NCI-H510A (cell line): Measurements from ENCODE around the gene MORN5.

Experiments
- DNase-seq: peaks from one replicate; lab custom pipeline; 2025; lab: John Stamatoyannopoulos, UW

MORN5 gene

DNA sequence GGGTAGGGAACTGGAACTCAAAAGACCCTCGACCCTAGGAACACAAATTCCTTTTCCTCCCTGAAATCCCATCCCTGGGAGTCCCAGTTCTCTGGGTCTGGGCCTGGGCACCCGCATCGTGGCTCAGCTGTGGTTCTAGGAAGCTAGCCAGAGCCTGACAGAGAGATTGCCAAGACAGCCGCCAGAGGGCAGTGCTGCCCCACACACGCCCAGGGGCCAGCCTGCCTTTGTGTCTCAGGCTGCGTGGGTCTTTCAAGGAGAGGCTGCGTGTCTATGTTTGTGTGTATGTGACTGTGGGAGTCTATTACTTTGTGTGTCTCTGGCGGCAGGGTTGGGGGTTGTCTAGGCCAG lies 34.6 kb upstream of the MORN5 start:
- no peak for DNase-seq

DNA sequence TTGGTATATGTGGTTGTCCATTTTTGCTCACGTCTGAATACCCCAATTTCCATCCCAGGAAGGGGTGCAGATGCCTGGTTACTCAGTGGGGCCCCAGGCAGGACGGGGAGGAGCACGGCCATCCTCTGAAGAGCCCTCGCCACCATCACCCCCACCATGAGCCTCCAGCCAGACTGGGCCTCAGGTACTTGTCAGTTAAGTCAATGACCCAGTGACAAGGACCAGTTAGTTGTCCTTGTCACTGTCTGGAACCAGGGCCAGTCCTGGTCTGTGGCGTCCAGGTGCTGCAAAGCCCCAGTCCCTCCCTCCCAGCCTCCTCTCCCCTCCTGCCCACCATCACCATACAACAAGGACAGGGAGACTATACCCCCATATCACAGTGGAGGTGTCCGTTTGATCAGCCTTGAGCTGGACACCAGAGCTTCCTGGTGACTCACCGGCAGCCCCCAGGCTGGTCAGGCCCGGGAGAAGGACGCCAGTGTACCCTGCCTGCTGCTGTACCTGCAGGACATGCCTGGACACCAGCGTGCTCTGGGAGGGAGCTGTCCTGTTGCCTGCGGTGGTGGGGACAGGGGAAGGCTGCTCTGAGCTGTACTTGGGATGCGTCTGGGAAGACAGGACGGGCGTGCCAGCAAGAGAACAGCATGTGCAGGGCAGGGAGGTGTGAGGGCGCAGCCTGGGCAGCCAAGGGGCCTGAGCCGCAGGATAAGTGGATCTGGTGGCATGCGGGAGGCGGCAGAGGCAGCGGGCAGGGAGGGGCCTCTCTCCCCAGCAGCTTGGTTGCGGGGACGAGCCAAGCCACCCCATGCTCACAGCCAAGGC lies 34.0 kb upstream of the MORN5 start:
- DNase-seq, result no peak

DNA sequence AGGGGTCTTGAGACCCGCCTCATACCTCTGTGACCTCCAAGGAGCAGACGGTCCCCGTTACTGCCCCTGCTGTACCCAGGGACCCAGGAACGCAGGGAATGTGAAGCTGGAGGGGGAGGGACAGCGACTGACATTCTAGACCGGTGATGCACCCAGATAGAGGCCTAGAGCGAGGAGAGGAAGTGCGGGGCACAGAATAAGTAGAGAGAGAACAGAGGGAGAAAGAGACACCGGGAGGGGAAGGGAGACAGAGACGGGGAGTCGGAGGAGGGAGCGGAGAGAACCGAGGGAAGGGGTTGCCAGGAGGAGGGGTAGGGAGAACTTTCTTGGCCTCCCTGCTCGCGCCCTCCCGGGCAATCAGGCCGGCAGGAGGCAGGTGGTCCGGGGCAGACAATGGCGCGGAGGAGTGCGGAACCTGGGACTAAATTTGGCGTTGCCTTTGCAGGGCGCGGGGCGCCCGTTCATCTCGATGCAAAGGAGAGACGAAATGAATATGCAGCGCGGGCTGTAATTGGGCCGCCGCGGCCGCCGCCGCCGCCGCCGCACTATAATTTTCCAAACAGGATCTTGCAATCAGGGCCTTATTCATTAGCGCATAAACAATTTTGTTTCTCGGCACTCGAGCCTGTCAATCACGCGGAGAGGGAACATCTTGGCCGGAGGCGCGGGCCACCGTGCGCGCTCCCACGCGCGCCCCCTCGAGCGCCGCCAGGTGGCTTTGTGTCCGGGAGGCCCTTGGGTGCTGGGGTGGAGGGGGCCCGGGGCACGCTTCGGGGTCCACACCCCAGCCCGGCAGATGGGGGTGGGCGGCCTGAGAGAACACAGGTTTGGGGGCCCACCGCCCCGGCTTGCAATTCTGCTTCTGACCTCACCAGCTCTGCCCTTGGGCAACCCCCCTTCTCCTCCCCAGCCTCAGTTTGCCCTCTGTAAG lies 33.1 kb upstream of the MORN5 start:
- no peak for DNase-seq

DNA sequence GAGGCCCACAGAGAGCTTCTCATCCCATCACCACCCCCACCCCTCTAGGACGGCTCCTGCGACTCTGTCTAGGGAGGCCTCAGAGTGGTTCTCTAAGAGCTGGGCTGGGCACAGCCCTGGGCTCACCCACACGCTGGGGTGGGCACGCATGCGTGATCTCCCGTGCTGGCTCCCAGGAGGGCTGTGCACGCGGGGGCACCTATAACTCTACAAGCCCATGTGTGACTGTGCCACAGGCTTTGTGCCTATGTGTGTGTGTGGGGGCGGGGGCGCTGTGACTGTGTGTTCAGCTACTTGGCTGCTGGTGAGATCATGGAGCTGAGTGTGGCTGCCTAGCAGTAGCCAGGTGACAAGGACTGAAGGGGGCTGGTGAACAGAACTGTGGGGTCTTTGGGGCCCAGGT lies 32.3 kb upstream of the MORN5 start:
- DNase-seq, result no peak

DNA sequence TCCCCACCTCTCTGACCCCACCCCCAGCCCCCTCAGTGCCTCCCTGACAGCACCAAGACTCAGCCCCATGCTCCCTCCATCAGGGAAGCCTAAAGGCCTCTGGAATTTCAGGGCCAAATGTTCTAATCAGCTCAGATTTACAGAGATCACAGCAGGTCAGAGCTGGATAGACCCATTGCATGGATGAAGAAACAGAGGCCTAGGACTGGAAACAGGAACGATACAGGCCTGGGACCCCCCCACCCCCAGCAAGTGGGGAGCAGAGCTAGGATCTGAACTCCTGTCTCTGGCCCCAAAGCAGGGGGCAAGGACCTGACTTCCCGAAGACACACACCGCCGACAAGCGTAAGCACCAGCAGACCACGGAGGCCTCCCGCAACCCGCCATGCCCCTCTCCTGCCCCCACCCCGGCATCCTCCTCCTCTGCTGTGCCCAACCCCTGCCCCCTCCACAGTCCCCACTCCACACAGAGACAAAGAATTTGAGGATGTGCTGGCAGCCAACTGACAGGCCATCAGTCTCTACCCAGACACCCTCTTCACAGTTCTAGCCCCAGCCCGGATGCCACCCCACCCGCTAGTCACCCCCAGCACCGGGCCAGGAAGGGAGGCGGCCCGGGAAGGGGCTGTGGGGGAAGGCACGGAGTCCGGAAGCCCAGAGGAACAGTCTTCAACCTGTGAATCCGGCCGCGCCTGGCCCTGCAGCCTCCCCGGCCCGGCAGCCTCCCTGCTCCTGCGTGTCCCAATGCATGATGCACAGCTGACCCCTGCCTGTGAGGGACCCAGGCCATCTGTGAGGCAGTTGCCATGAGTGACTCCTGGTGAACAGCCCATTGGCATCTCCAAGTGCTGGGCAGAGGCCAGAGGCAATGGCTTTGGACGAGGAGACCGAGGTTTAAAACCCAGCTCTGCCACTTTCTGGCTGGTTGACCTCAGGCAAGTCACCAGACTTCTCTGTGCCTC lies 31.4 kb upstream of the MORN5 start:
- no peak for DNase-seq

DNA sequence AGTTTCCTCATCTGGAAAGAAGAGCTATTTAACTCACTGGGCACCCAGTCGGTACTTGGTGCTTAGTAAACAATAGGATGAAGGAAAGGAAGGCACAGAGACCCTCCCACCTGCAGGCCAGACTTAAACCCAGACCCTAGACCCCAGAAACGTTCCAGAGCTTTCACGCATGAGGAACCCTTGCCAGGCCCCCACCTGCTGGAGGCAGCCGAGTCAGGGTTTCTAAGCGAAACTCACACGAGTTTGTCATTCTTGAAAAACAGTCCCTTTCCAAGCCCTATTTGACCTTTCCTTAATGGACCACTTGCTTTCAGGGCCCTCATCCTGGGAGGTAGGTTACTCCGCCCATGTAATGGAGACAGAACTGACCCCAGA lies 30.8 kb upstream of the MORN5 start:
- DNase-seq, result no peak

DNA sequence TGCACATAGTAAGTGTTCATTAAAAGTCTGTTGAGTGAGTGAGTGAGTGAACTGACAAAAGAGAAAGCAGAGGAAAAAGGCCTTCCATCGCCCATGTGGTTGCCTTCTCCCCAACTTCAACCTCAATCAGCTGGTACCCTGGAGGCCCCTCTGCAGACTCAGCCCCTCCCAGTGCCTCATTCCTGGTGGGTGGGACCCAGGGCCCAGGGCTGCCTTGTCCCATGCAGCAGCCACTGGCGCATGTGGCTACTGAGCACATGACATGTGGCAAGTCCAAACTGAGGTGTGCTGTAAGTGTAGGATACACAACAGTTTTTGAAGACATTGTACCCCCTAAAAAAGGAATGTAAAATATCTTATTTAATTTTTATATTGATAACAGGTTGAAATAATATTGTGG lies 29.7 kb upstream of the MORN5 start:
- no peak for DNase-seq

DNA sequence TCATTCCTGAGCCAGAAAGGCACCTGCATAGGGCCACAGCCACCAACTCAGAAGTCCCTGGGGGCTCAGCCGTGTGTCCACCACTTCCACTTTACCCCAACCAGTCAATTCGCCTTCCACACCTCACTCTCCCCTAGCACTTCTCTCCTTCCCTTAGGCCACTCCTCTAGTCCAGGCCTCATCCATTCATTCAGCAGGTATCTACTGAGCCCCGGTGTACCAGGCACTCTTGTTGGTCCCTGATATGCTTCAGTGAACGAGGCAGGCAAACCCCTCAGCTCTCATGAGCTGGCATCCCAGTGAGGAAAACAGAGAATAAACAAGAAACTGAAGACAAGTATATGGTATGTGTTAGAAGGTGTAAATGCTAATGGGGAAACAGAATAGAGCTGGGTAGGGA lies 28.9 kb upstream of the MORN5 start:
- no peak for DNase-seq

DNA sequence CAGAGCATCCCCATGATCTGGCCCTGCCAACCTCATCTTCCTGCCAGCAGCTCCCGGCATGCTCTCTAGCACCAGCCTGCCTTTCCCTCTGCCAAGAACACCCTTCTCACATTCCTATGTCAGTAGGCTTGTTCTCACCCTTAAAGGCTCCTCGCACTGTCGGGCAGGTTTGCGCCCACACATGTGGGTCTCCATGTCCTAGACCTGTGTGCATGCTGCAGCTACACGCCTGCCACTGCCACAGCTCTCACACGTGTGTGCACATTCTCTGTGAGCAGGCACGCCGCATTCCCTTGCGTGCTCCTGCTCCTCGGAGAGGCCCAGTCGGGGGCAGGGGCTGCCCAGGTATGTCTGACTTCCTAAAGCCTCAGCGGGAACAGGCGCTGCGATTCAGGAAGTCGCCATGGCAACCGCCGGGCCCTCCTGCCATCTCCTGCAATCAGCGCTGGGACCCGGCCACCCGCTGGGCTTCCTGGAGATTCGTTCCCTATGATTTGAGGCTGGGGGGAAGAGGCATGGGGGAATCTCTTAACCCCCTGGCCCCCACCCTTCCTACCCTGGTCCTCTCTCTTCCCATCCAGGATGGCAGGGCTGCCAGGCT lies 28.2 kb upstream of the MORN5 start:
- no peak for DNase-seq

DNA sequence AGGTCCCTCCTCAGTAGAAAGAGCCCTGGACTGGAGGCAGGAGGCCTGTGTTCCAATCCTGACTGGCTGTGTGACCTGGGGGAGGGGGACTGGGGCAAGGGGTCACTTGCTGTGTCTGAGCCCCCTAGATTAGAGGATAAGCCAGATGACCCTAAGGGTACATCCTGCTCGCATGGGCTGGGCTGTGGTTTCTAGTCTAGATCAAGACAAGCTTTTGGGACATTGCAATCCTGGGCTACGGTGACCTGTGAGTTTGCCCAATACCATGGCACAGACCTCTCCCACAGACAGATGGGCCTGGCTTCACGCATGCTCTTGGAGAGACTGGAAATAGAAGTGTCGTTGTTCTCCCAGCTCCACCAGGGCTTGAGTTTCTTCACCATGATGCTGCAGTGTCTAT lies 27.2 kb upstream of the MORN5 start:
- DNase-seq, result no peak

DNA sequence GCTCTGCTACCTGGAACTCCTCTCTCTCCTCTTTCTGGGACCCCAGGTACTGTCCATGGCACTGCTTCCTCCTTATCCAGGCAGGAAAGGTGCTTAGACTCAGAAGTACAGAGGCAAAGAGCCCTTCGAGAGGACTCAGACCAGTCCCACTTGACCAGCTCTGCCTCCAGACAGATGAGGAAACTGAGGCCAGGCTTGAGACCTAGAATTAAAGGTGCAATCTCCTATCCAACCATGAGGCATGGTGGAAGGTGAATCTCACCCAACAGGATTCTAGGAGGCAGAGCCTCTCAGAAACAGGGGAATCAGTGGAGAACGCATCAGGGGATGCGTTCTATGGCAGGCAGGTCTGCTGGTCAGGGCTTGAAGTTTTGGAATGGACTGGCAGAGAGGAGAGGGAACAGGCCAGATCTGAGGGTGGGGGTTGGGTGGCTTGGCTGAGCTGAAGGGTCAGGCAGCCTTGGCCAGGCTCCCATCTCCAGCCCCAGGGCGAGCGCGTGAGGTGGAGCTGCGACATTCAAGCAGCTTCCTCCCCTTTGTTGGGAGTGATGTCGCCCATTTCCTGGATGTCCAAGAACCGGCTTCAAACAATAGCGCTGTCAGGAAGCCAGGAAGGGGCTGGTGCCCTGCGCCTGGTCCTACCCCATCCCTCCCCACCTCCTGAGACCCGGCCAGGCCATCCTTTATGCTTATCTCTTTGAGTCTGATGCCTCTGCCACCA lies 26.3 kb upstream of the MORN5 start:
- no peak for DNase-seq

DNA sequence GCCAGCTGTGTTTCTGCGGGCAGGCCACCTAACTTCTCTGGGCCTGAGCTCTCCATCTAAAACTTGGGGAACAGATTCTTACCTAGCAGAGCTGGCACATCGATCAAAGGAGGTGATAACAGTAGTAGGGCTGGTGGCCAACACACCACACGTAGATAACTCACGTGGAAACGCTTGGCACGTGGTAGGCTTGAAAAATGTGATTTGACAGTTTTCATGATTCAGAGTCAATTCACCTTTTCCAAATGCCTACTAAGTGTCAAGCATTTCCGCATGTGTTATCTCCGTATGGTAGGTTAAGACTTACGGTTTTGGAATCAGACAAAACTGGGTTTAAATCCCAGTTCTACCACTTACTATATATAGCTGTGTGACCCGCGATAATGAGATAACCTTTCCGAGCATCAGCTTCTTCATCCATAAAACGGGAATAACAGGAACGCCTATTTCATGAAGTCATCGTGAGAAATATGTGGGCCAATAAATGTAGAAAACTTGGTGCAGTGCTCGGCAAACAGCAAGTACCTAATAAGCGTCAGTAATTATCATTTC lies 25.6 kb upstream of the MORN5 start:
- no peak for DNase-seq

DNA sequence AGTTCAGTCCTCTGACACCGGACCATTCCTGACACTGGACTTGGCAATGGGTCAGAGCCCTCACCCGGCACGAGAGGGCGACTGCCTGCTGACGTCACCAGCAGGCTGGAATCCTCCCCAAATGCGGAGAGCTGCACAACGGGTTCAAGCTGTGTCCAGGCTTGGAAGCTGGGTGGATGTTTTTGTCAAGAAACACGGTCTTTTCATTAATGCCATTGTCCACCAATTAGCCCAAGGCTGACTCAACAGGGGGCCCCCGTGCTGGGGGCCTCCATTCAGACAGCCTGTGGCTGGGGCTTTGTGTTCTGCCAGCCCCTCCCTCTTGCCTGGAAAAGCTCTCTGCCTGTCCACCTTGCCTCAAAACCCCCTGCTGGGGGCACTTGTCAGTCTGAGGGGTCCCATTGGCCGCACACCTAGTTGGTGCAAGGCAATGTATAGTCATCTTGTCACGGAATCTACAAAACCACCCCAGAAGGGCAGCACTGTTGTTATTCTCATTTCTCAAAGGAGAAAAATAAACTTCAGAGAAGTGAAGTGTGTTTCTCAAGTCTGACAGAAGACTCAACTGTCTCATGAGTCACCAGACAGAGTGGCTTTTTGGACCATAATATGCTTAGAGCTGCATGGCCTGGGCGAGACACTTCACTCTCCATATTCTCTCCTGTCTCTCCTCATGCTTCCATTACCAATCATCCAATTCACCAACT lies 24.7 kb upstream of the MORN5 start:
- DNase-seq, result no peak

DNA sequence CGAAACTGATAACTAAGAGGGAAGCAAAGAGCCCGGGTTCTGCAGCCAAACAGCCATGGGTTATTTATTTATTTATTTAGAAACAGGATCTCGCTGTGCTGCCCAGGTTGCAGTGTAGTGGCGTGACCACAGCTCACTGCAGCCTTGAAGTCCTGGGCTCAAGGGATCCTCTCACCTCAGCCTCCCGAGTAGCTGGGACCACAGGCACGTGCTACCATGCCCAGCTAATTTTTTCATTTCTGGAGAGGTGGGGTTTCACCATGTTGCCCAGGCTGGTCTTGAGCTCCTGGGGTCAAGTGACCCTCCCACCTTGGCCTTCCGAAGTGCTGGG lies 24.2 kb upstream of the MORN5 start:
- DNase-seq, result no peak

DNA sequence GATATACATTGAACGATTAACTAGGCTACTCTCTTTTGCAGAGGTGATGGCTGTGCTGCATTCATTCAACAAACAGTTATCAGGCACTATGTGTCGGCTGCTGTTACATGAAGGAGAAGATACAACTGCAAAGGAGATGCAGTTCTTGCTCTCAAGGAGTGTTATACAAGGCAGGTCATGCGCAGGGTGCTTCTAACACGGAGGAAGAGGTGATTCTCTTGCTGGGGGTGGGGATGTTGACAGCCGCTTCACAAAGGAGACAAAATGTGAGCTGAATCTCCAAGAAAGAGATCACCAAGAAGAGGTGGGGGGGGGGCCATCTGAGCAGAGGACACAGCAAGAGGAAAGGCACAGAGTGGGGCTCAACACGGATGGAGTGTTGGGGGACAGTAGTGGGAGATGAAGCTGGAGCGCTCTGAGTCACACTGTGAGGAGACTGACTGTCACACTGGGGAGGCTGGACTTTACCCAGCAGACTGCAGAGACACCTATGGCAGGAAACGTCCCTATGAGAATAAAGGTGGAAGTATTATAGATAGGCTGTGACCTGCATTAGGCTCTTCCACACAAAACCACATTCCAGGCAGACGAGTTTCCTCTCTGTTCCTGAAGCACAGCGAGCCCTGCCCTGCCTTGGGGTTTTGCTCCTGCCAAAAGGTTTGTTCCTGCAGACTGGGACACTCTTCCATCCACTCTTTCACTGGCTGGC lies 21.0 kb upstream of the MORN5 start:
- DNase-seq, result no peak

DNA sequence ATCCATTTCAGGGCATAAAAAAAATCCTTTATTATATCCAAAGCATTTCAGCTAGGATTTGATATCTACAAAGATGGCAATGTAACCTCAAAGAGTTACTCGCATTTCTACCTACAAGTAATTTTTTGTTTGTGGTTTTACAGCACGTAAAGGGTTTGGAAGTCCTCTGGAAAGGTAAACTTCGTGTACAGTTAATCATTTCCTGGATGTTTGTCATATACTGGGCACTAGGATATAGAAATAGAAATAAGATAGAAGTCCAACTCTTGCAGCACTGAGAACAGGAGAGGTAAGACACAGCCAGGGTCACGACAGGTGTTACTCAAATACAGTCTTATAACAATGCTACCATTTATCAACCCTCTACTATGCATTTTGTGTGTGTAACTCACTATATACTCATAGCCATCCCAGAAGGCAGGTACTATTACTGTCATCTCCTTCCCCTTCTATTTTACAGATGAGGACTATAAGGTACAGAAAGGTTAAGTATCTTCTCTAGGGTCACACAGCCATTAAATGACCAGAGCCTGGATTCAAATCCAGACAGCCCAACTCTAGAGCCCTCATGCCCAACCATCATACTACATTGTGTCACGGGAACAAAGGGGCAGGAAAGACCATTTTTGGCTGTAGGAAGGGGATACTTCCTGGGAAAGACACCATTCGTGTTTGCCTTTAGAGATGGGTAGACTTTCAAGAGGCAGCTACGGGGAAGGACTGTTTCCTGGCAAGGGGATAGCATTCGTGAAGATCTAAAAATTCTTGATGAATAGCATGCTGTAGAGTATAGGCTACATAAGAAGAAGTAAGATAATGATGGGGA lies 19.1 kb upstream of the MORN5 start:
- no peak for DNase-seq

DNA sequence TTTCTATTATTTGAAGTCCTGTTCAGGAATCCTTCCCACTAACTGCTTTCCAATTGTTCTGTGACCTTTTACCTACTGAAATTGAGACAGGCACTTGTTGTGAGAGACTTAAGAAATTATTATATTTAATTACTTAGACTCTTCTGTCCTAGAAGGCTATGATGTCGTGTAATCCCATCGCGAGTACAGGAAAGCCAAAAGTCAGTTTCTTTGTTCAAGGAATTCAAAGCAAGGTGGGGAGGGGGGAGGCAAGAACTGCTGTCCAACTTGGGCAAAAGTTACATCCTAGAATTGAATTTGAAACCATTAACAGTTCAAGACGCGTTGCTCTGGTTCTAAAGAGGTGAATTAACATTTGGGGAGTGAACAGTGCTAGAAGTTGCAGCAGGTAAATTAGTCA lies 18.0 kb upstream of the MORN5 start:
- no peak for DNase-seq

DNA sequence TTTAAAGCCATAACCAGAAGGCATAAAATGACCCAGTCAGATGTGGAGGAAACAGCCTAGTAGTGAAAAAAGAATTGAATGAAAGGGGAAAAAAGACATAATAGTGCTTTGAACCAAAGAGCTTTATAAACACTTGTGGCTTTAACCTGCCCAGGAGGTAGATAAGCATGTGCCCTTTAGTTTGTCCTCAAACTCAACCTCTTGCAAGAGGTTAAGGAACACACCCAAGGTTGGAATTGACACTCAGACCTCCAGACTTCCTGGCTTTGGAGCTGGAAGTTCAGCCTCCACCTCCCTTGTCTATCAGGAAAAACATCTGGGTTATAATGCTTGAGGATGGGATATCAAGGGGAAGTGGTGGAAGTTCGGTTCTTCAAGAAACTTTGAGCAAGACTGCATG lies 16.4 kb upstream of the MORN5 start:
- DNase-seq, result no peak

DNA sequence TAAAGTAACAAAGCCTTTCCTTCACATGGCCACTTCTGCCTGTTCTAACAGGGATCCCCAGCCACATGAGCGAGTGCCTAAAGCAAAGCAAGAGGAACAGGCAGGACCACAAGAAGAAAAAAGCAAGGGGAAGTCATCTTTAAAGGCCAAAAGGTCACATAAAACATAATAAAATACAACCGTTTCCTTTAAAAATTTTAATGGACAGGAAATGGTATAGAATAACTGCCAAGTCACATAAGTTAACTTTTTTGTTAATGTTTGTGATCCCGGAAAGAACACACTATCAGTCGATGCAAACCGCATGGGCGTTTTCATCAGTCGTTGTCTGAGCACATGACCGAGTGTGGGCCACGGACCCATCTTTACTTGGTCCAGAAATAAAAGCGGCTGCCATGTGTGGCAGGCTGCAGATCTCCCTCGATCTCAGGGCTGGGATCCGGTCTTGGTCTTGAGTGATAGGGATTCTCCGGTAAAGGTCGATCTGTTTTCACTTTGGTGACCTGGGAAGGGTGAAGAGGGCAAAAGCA lies 15.8 kb upstream of the MORN5 start:
- DNase-seq, result no peak
